ENCODE results near the gene FOXJ3.

FOXJ3 gene

DNA sequence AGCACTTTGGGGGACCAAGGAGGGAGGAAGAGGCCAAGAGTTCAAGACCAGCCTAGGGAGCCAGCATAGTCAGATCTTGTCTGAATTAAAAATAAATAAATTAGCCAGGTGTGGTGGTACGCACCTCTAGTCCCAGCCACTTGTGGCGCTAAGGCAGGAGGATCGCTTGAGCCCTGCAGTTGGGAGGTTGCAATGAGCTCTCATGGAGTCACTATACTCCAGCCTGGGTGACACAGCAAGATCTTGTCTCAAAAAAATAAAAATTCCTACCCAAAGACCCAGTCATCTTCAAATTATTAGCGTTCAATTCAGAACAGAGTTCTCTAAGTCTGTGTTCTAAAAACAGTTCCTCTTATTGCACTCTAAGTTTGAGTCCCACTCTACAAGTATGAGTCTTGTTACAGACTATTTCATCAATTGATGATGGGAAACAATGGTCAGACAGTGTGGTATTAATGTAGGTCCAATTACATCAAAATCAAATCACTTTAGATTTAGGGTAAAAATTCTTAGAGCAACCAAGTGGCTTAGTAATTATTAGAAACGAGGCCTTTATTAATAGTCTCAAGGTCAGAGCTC, 6.9 kb downstream of the FOXJ3 start:
- Histone ChIP-seq H3K27me3 (ENCODE audit: insufficient read depth, low read length) (no peaks in the 10 kb centered on the region), H2AFZ (ENCODE audit: low read depth, low read length) (no peak overlapping the region), H3K4me1 (ENCODE audit: insufficient read depth, low read length) (peaks cover 9% of the 10 kb centered on the region), H3K9me3 (ENCODE audit: low read length) (no peaks in the 10 kb centered on the region), H3K36me3 (ENCODE audit: insufficient read depth, low read length) (no peaks in the 10 kb centered on the region), H3K4me3 (ENCODE audit: low read length) (no peak overlapping the region)

DNA sequence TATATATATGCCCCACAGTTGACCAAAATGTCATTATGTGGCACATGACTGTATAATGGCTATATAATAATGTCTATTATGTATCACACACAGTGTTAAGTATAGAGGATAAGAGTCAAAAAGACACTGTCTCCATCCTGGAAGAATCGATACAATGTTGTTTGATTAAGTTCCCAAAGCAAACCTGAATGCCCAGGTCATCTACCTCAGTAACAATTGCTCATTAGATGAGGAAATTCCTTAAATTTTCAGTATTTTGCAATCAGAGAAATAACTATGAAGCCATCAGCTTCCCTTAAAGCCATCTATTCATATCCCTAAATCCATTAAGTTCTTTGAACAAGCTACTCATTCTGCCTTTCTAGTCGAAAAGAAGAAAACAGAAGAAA, 10.0 kb downstream of the FOXJ3 start:
- Histone ChIP-seq H3K36me3 (ENCODE audit: insufficient read depth, low read length) (no peaks in the 10 kb centered on the region), H3K4me1 (ENCODE audit: insufficient read depth, low read length) (no peaks in the 10 kb centered on the region), H3K4me3 (ENCODE audit: low read length) (no peak overlapping the region), H3K9me3 (ENCODE audit: low read length) (no peaks in the 10 kb centered on the region), H3K27me3 (ENCODE audit: insufficient read depth, low read length) (no peaks in the 10 kb centered on the region), H2AFZ (ENCODE audit: low read depth, low read length) (no peak overlapping the region)

DNA sequence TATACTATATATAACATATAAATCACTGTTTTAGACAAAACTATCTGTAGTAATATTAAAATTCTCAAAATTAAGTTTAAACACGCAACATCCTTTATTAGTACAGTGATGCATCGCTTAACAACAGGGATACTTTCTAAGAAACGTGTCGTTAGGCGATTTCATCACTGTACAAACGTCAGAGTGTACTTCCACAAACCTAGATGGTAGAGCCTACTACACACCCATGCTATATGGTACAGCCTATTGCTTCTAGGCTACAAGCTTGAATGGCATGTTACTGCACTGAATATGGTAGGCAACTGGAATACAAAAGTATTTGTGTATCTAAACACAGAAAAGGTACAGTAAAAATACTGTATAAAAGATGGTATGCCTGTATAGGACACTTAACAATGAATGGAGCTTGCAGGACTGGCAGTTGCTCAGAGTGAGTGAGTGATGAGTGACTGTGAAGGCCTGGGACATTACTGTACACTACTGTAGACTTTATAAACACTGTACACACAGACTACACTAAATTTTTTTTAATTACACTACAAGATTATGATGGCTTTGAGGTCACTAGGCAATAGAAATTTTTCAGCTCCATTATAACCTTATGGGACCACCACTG, 10.5 kb downstream of the FOXJ3 start:
- Histone ChIP-seq H3K4me1 (ENCODE audit: insufficient read depth, low read length) (no peaks in the 10 kb centered on the region), H3K36me3 (ENCODE audit: insufficient read depth, low read length) (no peaks in the 10 kb centered on the region), H3K4me3 (ENCODE audit: low read length) (no peak overlapping the region), H3K27me3 (ENCODE audit: insufficient read depth, low read length) (no peaks in the 10 kb centered on the region), H3K9me3 (ENCODE audit: low read length) (no peaks in the 10 kb centered on the region), H2AFZ (ENCODE audit: low read depth, low read length) (no peak overlapping the region)

DNA sequence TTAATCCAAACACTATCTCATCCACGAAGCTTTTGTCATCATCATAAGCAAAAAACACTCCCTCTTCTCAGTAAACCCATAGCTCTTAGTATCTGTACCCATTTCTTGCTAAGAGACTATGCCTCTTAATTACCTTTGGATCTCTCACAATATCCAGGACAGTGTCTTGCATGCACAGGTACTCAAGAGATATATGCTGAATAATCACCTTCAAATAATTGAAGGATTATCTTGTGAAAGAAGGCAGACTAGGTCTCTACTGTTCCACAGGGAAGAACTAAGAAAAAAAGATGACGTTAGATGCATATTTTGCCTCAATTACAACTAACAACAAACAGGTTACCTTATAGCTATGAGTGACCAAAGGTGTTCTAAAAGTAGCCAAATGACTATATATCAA, 11.5 kb downstream of the FOXJ3 start:
- no peaks in the 10 kb centered on the region for H3K36me3 ChIP-seq (ENCODE audit: insufficient read depth, low read length)
- no peak overlapping the region for H2AFZ ChIP-seq (ENCODE audit: low read depth, low read length)
- no peak overlapping the region for H3K4me3 ChIP-seq (ENCODE audit: low read length)
- no peaks in the 10 kb centered on the region for H3K27me3 ChIP-seq (ENCODE audit: insufficient read depth, low read length)
- no peaks in the 10 kb centered on the region for H3K9me3 ChIP-seq (ENCODE audit: low read length)
- no peaks in the 10 kb centered on the region for H3K4me1 ChIP-seq (ENCODE audit: insufficient read depth, low read length)

DNA sequence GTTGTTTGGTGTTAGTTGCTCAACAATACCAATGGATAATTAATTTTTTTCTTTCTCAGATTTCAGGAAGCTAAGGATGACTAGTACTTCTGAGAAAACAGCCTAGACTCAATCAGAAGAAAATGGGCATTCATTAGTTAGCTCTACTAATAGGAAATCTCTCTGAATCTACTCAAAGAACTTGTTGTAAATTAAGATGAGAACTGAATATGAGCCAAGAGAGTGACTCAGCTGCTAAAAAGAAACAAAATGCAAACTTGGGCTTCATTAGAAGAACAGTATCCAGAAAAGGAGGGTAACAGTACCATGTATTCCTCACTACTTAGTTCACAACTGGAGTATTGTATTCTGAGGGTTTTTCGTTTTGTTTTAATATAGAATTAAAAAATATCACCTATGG, 12.5 kb downstream of the FOXJ3 start:
- no peaks in the 10 kb centered on the region for H3K27me3 ChIP-seq (ENCODE audit: insufficient read depth, low read length)
- H3K36me3 ChIP-seq (ENCODE audit: insufficient read depth, low read length): no peaks in the 10 kb centered on the region
- H3K4me1 ChIP-seq (ENCODE audit: insufficient read depth, low read length): no peaks in the 10 kb centered on the region
- no peak overlapping the region for H2AFZ ChIP-seq (ENCODE audit: low read depth, low read length)
- H3K4me3 ChIP-seq (ENCODE audit: low read length): no peak overlapping the region
- no peaks in the 10 kb centered on the region for H3K9me3 ChIP-seq (ENCODE audit: low read length)

DNA sequence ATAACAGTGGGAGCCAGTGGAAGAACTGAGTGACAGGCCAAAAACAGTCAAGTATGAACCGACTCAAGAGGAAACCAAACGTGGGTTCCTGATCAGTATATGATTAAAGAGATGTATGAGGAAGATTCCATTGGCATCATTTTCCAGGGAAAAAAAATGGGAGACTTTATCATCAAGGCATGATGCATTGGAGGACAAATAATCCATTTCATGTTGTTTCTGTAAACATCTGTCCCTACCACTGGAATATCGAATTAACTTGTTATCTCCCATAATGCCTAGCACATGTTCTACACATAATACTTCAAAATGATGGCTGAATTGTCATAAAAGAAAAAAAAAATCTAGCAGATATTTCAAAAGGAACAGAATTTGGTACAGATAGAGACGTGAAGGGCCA, 13.3 kb downstream of the FOXJ3 start:
- no peaks in the 10 kb centered on the region for H3K36me3 ChIP-seq (ENCODE audit: insufficient read depth, low read length)
- H2AFZ ChIP-seq (ENCODE audit: low read depth, low read length): no peak overlapping the region
- no peaks in the 10 kb centered on the region for H3K9me3 ChIP-seq (ENCODE audit: low read length)
- no peaks in the 10 kb centered on the region for H3K27me3 ChIP-seq (ENCODE audit: insufficient read depth, low read length)
- no peak overlapping the region for H3K4me3 ChIP-seq (ENCODE audit: low read length)
- H3K4me1 ChIP-seq (ENCODE audit: insufficient read depth, low read length): no peaks in the 10 kb centered on the region

DNA sequence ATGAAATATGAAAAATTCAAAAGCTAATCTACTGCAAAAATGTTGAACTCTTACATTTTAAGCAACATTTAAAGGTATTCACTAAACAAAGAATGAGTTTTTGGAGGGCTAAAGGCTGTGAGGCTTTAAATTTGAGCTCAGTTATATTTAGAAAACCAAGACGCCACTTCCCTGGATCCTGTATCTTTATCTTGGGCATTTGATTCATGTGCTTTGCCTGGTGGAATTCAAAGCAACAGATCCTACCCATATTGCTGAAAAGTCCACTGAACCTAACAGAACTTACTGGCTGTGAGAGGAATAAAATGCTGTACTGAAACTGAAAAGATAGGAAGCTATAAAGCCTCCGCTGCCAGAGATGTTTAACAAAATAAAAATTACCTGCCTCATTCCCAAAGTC, 14.3 kb downstream of the FOXJ3 start:
- Histone ChIP-seq H3K4me3 (ENCODE audit: low read length) (no peak overlapping the region), H3K4me1 (ENCODE audit: insufficient read depth, low read length) (peaks cover under 1% of the 10 kb centered on the region), H2AFZ (ENCODE audit: low read depth, low read length) (no peak overlapping the region), H3K27me3 (ENCODE audit: insufficient read depth, low read length) (no peaks in the 10 kb centered on the region), H3K36me3 (ENCODE audit: insufficient read depth, low read length) (no peaks in the 10 kb centered on the region), H3K9me3 (ENCODE audit: low read length) (no peaks in the 10 kb centered on the region)

DNA sequence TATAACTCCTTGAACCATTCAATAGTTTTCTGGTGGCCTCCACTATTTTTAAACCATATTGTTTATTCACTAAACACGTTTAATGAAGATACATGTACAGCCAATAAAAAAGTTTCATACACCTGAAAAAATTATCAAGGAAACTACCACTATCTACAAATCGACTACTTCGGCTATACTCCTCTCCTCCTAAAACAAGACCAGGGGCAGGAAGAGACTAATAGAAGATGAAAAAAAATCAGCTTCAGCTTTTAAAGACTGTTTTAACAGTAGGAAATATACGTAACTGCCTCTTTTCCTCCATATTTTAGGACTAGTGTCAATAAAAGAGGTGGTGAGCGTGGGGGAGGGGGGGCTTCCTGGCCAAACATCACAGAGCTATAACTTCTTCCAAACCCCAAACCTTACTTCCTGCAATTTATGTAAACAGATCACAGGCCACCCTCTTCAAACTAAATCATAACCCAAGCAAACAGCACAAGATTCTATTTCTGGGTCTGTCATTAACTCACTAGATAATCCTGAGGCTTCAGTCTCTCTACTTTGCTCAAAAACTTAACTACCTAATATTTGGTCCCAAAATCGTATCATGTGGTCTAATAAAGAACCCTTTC, 15.1 kb downstream of the FOXJ3 start:
- no peaks in the 10 kb centered on the region for H3K9me3 ChIP-seq (ENCODE audit: low read length)
- H3K4me3 ChIP-seq (ENCODE audit: low read length): no peak overlapping the region
- peaks cover 8% of the 10 kb centered on the region for H3K4me1 ChIP-seq (ENCODE audit: insufficient read depth, low read length)
- H3K36me3 ChIP-seq (ENCODE audit: insufficient read depth, low read length): no peaks in the 10 kb centered on the region
- H3K27me3 ChIP-seq (ENCODE audit: insufficient read depth, low read length): no peaks in the 10 kb centered on the region
- H2AFZ ChIP-seq (ENCODE audit: low read depth, low read length): no peak overlapping the region

DNA sequence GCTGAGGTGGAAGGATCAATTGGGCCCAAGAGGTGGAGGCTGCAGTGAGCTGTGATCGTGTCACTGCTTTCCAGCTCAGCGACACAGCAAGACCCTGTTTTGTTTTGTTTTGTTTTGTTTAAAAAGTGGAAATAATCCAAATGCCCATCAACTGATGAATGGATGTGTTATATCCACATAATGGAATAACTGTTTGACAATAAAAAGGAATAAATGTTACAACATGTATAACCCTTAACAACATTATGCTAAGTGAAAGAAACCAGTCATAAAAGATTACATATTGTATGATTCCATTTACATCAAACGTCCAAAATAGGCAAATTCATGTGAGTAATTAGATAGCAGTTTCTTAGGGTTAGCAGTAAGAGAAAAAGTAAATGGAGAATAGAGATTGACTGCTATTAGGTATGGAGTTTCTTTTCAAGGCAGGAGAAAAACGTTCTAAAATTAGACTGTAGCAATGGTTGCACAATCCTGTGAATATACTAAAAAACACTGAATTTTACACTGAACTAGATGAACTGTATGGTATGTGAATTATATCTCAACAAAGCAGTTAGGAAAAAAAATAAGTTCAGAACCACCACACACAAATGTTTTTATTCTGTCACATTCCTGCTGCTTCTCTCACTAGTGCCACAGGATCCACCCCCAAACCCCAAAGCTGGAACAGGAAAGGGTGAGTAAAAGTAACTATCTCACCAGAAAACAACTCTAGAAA, 15.7 kb downstream of the FOXJ3 start:
- no peaks in the 10 kb centered on the region for H3K27me3 ChIP-seq (ENCODE audit: insufficient read depth, low read length)
- no peak overlapping the region for H3K4me3 ChIP-seq (ENCODE audit: low read length)
- H3K4me1 ChIP-seq (ENCODE audit: insufficient read depth, low read length): peaks cover 13% of the 10 kb centered on the region
- no peaks in the 10 kb centered on the region for H3K36me3 ChIP-seq (ENCODE audit: insufficient read depth, low read length)
- H2AFZ ChIP-seq (ENCODE audit: low read depth, low read length): no peak overlapping the region
- no peaks in the 10 kb centered on the region for H3K9me3 ChIP-seq (ENCODE audit: low read length)

DNA sequence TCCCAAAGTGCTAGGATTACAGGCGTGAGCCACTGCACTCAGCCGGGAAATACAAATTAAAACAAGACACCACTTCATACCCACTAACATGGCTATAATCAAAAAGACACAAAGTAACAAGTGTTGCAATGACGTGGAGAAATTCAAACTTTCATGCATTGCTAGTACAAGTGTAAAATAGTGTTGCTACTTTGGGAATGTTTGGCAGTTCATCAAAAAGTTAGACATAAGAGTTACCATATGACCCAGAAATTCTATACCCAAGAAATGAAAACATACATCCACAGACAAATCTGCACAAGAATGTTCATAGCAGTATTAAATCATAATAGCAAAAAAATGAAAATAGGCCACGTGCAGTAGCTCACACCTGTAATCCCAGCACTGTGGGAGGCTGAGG, 16.4 kb downstream of the FOXJ3 start:
- H3K4me3 ChIP-seq (ENCODE audit: low read length): no peak overlapping the region
- no peak overlapping the region for H2AFZ ChIP-seq (ENCODE audit: low read depth, low read length)

DNA sequence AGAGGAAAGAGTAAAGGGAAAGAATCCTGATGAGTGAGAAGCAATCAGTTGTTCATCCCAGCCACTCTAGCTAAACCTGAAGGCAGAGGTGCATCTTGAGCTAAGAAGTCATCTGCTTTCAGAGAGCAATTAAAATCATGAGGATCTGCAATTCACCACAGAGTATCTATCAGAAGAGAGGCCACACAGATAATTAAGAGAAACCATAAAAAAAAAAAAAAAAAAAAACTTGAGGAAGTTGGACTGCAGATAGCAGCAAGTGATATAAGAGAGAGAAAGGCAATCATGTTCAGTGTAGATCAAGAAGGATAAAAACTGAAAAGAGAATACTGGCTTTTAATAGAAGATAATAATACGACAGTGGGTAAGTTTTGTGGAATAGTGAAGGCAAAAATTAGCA, 17.7 kb downstream of the FOXJ3 start:
- Histone ChIP-seq H3K27me3 (ENCODE audit: insufficient read depth, low read length) (no peaks in the 10 kb centered on the region), H3K4me3 (ENCODE audit: low read length) (no peak overlapping the region), H2AFZ (ENCODE audit: low read depth, low read length) (no peak overlapping the region), H3K9me3 (ENCODE audit: low read length) (no peaks in the 10 kb centered on the region), H3K4me1 (ENCODE audit: insufficient read depth, low read length) (peaks cover 13% of the 10 kb centered on the region), H3K36me3 (ENCODE audit: insufficient read depth, low read length) (no peaks in the 10 kb centered on the region)

More for the DNA sequence above, 16.4 kb downstream of the FOXJ3 start:
- Histone ChIP-seq H3K9me3 (ENCODE audit: low read length) (no peaks in the 10 kb centered on the region), H3K36me3 (ENCODE audit: insufficient read depth, low read length) (no peaks in the 10 kb centered on the region), H3K27me3 (ENCODE audit: insufficient read depth, low read length) (no peaks in the 10 kb centered on the region), H3K4me1 (ENCODE audit: insufficient read depth, low read length) (peaks cover 13% of the 10 kb centered on the region)

DNA sequence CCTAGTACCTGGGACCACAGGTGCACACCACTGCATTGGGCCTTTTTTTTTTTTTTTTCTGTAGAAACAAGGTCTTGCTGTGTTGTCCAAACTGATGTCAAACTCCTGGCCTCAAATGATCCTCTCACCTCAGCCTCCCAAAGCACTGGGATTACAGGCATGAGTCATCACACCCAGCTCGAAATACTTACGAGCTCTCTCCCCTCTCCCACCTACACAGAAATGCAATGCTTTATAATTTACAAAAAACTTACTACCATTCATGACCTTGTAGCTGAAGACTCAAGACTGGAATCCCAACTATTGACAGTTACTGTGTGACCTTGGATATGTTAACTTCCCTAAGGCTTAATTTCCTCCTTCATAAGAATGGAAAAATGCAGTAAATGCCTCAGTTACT, 18.7 kb downstream of the FOXJ3 start:
- Histone ChIP-seq H3K4me3 (ENCODE audit: low read length) (no peak overlapping the region), H3K4me1 (ENCODE audit: insufficient read depth, low read length) (peaks cover 13% of the 10 kb centered on the region), H3K27me3 (ENCODE audit: insufficient read depth, low read length) (no peaks in the 10 kb centered on the region), H3K36me3 (ENCODE audit: insufficient read depth, low read length) (no peaks in the 10 kb centered on the region), H3K9me3 (ENCODE audit: low read length) (no peaks in the 10 kb centered on the region), H2AFZ (ENCODE audit: low read depth, low read length) (no peak overlapping the region)

DNA sequence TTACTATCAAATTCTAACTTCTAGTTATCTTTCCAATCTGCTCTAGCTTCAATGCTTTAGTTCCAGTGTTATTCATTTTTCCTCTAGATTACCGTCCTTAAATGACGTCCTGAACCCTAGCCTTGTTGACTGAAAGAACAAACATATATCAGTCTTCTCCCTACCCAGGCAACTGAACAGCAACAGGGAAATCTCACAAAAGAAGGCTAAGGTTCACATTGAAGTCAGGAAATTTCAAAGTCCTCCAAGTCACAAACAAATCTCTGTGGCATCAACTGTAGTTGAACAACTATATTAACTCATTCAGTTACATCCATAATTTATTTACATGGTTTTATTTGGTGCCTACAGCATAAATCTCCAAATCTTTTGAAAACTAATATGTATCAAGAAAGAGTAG, 19.5 kb downstream of the FOXJ3 start:
- H3K27me3 ChIP-seq (ENCODE audit: insufficient read depth, low read length): no peaks in the 10 kb centered on the region
- no peak overlapping the region for H3K4me3 ChIP-seq (ENCODE audit: low read length)
- H3K9me3 ChIP-seq (ENCODE audit: low read length): no peaks in the 10 kb centered on the region
- no peaks in the 10 kb centered on the region for H3K36me3 ChIP-seq (ENCODE audit: insufficient read depth, low read length)
- no peak overlapping the region for H2AFZ ChIP-seq (ENCODE audit: low read depth, low read length)
- peaks cover 13% of the 10 kb centered on the region for H3K4me1 ChIP-seq (ENCODE audit: insufficient read depth, low read length)
